ENCODE measurements around the gene MAJIN.

GRCh38 chr11:65008016-65008415, 36.1 kb upstream of the MAJIN start:
- TF ChIP-seq CTCF (conservative IDR thresholded peaks at IDR 0.05; ENCODE audit: low read depth in 2 of 2) (no peak), EZH2 (IDR thresholded peaks at IDR 0.05; ENCODE audit: low read depth, unreplicated experiment) (no peak), REST (IDR thresholded peaks at IDR 0.05; ENCODE audit: unreplicated experiment) (no peak), POLR2AphosphoS5 (IDR thresholded peaks at IDR 0.05; ENCODE audit: low read depth) (no peak), EZH2phosphoT487 (IDR thresholded peaks at IDR 0.05; ENCODE audit: unreplicated experiment) (no peak), ZNF114 (CRISPR knock-in tag; IDR thresholded peaks at IDR 0.05) (no peak), JUNB (IDR thresholded peaks at IDR 0.05; ENCODE audit: unreplicated experiment) (no peak), ZNF331 (CRISPR knock-in tag; IDR thresholded peaks at IDR 0.05; ENCODE audit: low read depth) (no peak), CREB1 (CRISPR knock-in tag; IDR thresholded peaks at IDR 0.05; ENCODE audit: low read depth) (no peak), NANOG (IDR thresholded peaks at IDR 0.05; ENCODE audit: borderline replicate concordance) (no peak), ETS1 (IDR thresholded peaks at IDR 0.05) (no peak), ZNF462 (CRISPR knock-in tag; IDR thresholded peaks at IDR 0.05) (no peak), STAT1 (IDR thresholded peaks at IDR 0.05; ENCODE audit: unreplicated experiment) (no peak)
